ENCODE measurements around the gene CDC25B. TPM values are rescaled to one million over a fixed set of nuclear protein-coding genes. Genes with fewer than 3 reads are reported as not detected.

CDC25B gene
- total RNA-seq, 1 experiment from 2014 or later, result 223 TPM

GRCh38 chr20:3803289-3803688 is 7.2 kb downstream of the CDC25B start (continued):
- TF ChIP-seq REST (IDR thresholded peaks at IDR 0.05; ENCODE audit: low read depth) (no peak), CTCF (IDR thresholded peaks at IDR 0.05 in 2 of 3, conservative IDR thresholded peaks at IDR 0.05 in 1 of 3; ENCODE audit: borderline replicate concordance in 1 of 3, insufficient read depth in 1 of 3, low read depth in 2 of 3, low read length in 2 of 3) (no peak), EZH2 (IDR thresholded peaks at IDR 0.05) (no peak), CEBPB (IDR thresholded peaks at IDR 0.05; ENCODE audit: low read depth) (no peak)

- TF ChIP-seq JUND (IDR thresholded peaks at IDR 0.05), result no peak
- no peak for TF ChIP-seq CTCF (IDR thresholded peaks at IDR 0.05 in 2 of 3, conservative IDR thresholded peaks at IDR 0.05 in 1 of 3; ENCODE audit: borderline replicate concordance in 1 of 3, insufficient read depth in 1 of 3, low read depth in 2 of 3, low read length in 2 of 3)
- no peak for TF ChIP-seq RAD21 (IDR thresholded peaks at IDR 0.05; ENCODE audit: low read depth)
- no peak for TF ChIP-seq TCF7L2 (IDR thresholded peaks at IDR 0.05; ENCODE audit: borderline replicate concordance, extremely low read depth, insufficient read depth, insufficient read length)
- ChIA-PET POLR2A (interaction anchor here (0.6 kb wide), 1 partner anchor 10 kb away, joined by 3 read pairs; no protein-coding TSS in a partner anchor), CTCF (no interaction called here), RAD21 (ENCODE audit: low non-redundant PET in 1 of 2, low total read pairs in 2 of 2, uncharacterized antibody in 2 of 2, unreplicated experiment in 2 of 2) (no interaction called here)
- ATAC-seq (no peak), DNase-seq (ENCODE audit: low read depth, low spot score) (no peak)
- Histone ChIP-seq H3K27me3 (ENCODE audit: insufficient read depth, low read length) (no peaks in the 10 kb centered on the region), H3K9me3 (ENCODE audit: control insufficient read depth in 1 of 2, insufficient read depth in 1 of 2, low read depth in 1 of 2, low read length in 2 of 2) (no peaks in the 10 kb centered on the region), H2AFZ (ENCODE audit: low read depth, low read length, poor library complexity, severe bottlenecking) (no peak overlapping the region), H3K9me2 (ENCODE audit: insufficient read depth) (no peaks in the 10 kb centered on the region), H3K4me3 (replicated peaks in 1 of 2; ENCODE audit: low read depth in 1 of 2, low read length in 2 of 2) (no peak overlapping the region), H4K20me1 (ENCODE audit: insufficient read depth) (no peaks in the 10 kb centered on the region), H3K4me1 (ENCODE audit: control insufficient read depth in 1 of 2, insufficient read depth in 2 of 2, low read length in 2 of 2) (peaks cover 54 to 84% of the 10 kb centered on the region in 2 experiments), H3K9ac (ENCODE audit: low read length) (no peak overlapping the region), H3K4me2 (ENCODE audit: low read length) (no peak overlapping the region), H3K79me2 (ENCODE audit: insufficient read depth, low read length) (peaks cover 42% of the 10 kb centered on the region), H3K27ac (ENCODE audit: low read depth, low read length) (peak overlapping the region; percentile 100), H3K36me3 (ENCODE audit: control insufficient read depth in 1 of 2, insufficient read depth in 2 of 2, low read length in 2 of 2) (peaks cover 25 to 65% of the 10 kb centered on the region in 2 experiments)
- no TSS peak for BruUV-seq (replicated peaks)
- intact Hi-C loops (cut with micrococcal nuclease), result no loop called here
These were observed 7.7 kb downstream of the CDC25B start for GRCh38 chr20:3803854-3804253.

Data from HCT116 (cell line).